MCF 10A (cell line): ENCODE data around the gene P2RX6. TPM values are rescaled to one million over a fixed set of nuclear protein-coding genes. Genes with fewer than 3 reads are reported as not detected.

Experiments
- BruUV-seq: library from RNA; stranded (reverse); fragments of 400-500 nt; replicated peaks from 2 replicates; lab custom pipeline; 2021; lab: Mats Ljungman, UMichigan
- CTCF ChIA-PET: fragments of 300-600 bp; sonication (Branson Sonifier 250); formaldehyde crosslinking; extraction: SDS; loops from one replicate; lab custom pipeline; 2021; ENCODE audit warnings: antibody characterized with exemption, inconsistent platforms; lab: Yijun Ruan, JAX
- POLR2A ChIA-PET: fragments of 300-600, 350-650 bp; sonication (Branson Sonifier 250); formaldehyde crosslinking; extraction: SDS; loops from one replicate; lab custom pipeline; 2020; ENCODE audit warnings: antibody characterized with exemption, inconsistent platforms; lab: Yijun Ruan, JAX
- DNase-seq: peaks from one replicate; pipeline ENCODE4 v3.0.0-alpha.2; 2018; ENCODE audit not compliant: unreplicated experiment
- H3K27ac Mint-ChIP-seq: one replicate; pipeline ENCODE4 v1.8.0; 2022; ENCODE audit warnings: mild to moderate bottlenecking, low read depth, mixed read lengths; ENCODE audit not compliant: unreplicated experiment
- H3K27me3 Mint-ChIP-seq: one replicate; pipeline ENCODE4 v1.8.0; 2022; ENCODE audit warnings: mixed read lengths; ENCODE audit not compliant: insufficient read depth, unreplicated experiment
- H3K36me3 Mint-ChIP-seq: one replicate; pipeline ENCODE4 v1.8.0; 2022; ENCODE audit warnings: mild to moderate bottlenecking, moderate library complexity, mixed read lengths; ENCODE audit not compliant: insufficient read depth, unreplicated experiment
- H3K4me1 Mint-ChIP-seq: one replicate; pipeline ENCODE4 v1.8.0; 2022; ENCODE audit warnings: mixed read lengths; ENCODE audit not compliant: insufficient read depth, unreplicated experiment
- H3K4me3 Mint-ChIP-seq: one replicate; pipeline ENCODE4 v1.8.0; 2022; ENCODE audit warnings: mild to moderate bottlenecking, moderate library complexity, mixed read lengths; ENCODE audit not compliant: unreplicated experiment
- H3K9me3 Mint-ChIP-seq: one replicate; pipeline ENCODE4 v1.8.0; 2022; ENCODE audit warnings: mixed read lengths; ENCODE audit not compliant: unreplicated experiment
- CTCF ChIP-seq: fragments of 200-600 bp; IDR thresholded peaks from one replicate; pipeline ENCODE4 v1.8.0; 2022; ENCODE audit warnings: antibody characterized with exemption, mild to moderate bottlenecking; ENCODE audit not compliant: unreplicated experiment
- intact Hi-C: fragments of 100-400 bp; cut with micrococcal nuclease; formaldehyde crosslinking; loops from 2 replicates; pipeline ENCODE4 v1.14.1; 2022
- total RNA-seq: library from RNA; stranded (reverse); gene quantifications from 2 replicates; pipeline ENCODE4 v1.2.3, GENCODE V29; 2022

P2RX6 gene
- total RNA-seq, 1 experiment from 2014 or later, result 0.19 TPM

- DNase-seq, result no peak
- Mint-ChIP-seq H3K36me3 (peaks cover 17% of the 10 kb centered on the region), H3K4me1 (peaks cover 2% of the 10 kb centered on the region), H3K27ac (no peak overlapping the region), H3K4me3 (no peak overlapping the region), H3K27me3 (no peaks in the 10 kb centered on the region), H3K9me3 (no peaks in the 10 kb centered on the region)
- CTCF ChIA-PET, result no interaction called here
- no TSS peak for BruUV-seq
- POLR2A ChIA-PET, result interaction anchor here (0.9 to 1.6 kb wide), 3 partner anchors 8 to 47 kb away, joined by 3 to 4 read pairs (median 3); no protein-coding TSS in a partner anchor
- intact Hi-C loops, result no loop called here
- no peak for TF ChIP-seq CTCF
Measured at GRCh38 chr22:20997536-20998257, 17.3 kb upstream of the P2RX6 start.

DNA sequence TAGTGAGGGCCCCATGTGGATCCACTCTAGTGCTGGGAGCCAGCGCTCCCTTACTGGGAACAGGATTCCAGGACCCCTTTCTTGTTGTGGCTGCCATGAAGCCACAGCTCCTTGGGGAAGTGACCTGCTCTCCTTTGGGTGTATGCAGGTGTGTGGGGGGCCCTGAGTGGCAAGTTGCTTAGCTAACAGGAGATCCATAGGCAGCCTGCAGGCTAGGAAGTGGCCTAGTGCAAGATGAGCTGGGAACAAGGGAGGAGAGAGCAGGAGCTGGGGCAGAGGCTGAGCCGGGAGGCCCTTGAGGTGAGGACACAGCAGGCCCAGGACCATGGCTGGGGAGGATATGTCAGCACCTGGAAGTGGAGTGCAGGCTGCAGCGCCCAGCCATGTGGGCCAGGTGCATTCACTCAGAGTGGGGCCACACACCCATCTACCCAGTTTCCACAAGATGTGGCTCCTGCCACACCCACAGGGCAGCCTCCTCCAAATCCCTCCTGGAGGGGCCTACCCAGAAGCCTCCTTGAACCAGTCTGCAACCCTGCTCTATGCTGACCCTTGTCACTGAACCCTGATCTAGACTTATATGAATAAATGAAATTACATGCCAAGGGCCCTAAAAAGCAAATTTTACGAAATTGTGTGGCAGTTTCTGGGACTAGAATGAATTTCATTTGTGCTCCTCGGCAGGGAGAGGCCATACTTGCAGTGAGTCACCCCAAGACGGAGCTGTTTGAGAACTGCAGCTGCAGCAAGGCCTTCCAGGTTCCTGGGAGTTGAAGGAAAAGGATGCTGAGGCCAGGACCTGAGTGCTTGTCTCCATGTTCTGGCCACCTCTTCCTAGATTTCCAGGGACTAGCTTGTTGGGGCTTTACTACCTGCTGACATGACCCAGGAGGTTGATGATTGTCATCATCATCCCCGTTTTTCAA lies 16.3 kb upstream of the P2RX6 start:
- Mint-ChIP-seq H3K27me3 (no peaks in the 10 kb centered on the region), H3K27ac (no peak overlapping the region), H3K9me3 (no peaks in the 10 kb centered on the region), H3K4me3 (no peak overlapping the region), H3K4me1 (peaks cover 10% of the 10 kb centered on the region), H3K36me3 (peaks cover 17% of the 10 kb centered on the region)
- intact Hi-C loops, result no loop called here
- no TSS peak for BruUV-seq
- ChIA-PET POLR2A (interaction anchor here (0.8 to 2.0 kb wide), 5 partner anchors 9 to 48 kb away, joined by 3 to 7 read pairs (median 4); partner anchors contain the start of genes LZTR1 and P2RX6), CTCF (interaction anchor here (0.5 kb wide), 1 partner anchor 218 kb away, joined by 3 read pairs; no protein-coding TSS in a partner anchor)
- DNase-seq, result no peak
- no peak for TF ChIP-seq CTCF

- Mint-ChIP-seq H3K4me1 (peaks cover 10% of the 10 kb centered on the region), H3K27ac (no peak overlapping the region), H3K4me3 (peak overlapping the region; percentile 87), H3K27me3 (no peaks in the 10 kb centered on the region), H3K9me3 (no peaks in the 10 kb centered on the region), H3K36me3 (peaks cover 15% of the 10 kb centered on the region)
- no TSS peak for BruUV-seq
- TF ChIP-seq CTCF, result no peak
- no peak for DNase-seq
- intact Hi-C loops, result loop anchor here (5.0 kb wide), 1 partner anchor 112 kb away; no protein-coding TSS in a partner anchor
- ChIA-PET POLR2A (interaction anchor here (0.5 to 2.0 kb wide), 7 partner anchors 14 to 750 kb away, joined by 3 to 7 read pairs (median 3); partner anchors contain the start of genes LZTR1 and P2RX6), CTCF (interaction anchor here (0.5 to 1.4 kb wide), 2 partner anchors 18 to 110 kb away, joined by 5 read pairs; partner anchors contain the start of gene LZTR1)
Measured at GRCh38 chr22:20999350-21000206, 15.4 kb upstream of the P2RX6 start.
